ENCODE results near the gene NRBF2. TPM values are rescaled to one million over a fixed set of nuclear protein-coding genes. Genes with fewer than 3 reads are reported as not detected.

NRBF2 gene
- total and polyA plus RNA-seq, 8 donors: 2.1 to 10.2 (median 5.9) TPM

- intact Hi-C loops (cut with DNase I): no loop called here
- no peak overlapping the region for H3K4me3 ChIP-seq
- TF ChIP-seq, protein P1, sequence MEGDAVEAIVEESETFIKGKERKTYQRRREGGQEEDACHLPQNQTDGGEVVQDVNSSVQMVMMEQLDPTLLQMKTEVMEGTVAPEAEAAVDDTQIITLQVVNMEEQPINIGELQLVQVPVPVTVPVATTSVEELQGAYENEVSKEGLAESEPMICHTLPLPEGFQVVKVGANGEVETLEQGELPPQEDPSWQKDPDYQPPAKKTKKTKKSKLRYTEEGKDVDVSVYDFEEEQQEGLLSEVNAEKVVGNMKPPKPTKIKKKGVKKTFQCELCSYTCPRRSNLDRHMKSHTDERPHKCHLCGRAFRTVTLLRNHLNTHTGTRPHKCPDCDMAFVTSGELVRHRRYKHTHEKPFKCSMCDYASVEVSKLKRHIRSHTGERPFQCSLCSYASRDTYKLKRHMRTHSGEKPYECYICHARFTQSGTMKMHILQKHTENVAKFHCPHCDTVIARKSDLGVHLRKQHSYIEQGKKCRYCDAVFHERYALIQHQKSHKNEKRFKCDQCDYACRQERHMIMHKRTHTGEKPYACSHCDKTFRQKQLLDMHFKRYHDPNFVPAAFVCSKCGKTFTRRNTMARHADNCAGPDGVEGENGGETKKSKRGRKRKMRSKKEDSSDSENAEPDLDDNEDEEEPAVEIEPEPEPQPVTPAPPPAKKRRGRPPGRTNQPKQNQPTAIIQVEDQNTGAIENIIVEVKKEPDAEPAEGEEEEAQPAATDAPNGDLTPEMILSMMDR (IDR thresholded peaks at IDR 0.05): no peak
- no peak for ATAC-seq
- no peaks in the 10 kb centered on the region for H3K9me3 ChIP-seq
- WGBS, 2 donors: 82 to 85% methylated on average over 5 of the region's 5 CpGs
- H3K27me3 ChIP-seq: no peaks in the 10 kb centered on the region
- H3K27ac ChIP-seq: no peak overlapping the region
- peaks cover 0 to 6% (median 0%) of the 10 kb centered on the region in 3 donors for H3K4me1 ChIP-seq
- FAIRE-seq: no peak
- H3K36me3 ChIP-seq: no peaks in the 10 kb centered on the region
- DNase-seq: no peak
Measured at GRCh38 chr10:63110940-63111339, 22.2 kb upstream of the NRBF2 start.

- WGBS, 2 donors: 40 to 46% methylated on average over 4 of the region's 4 CpGs
- Histone ChIP-seq H3K9me3 (no peaks in the 10 kb centered on the region), H3K27ac (peak overlapping the region in 2 of 4 donors; percentile 33 to 39), H3K4me1 (peaks cover 0 to 6% (median 0%) of the 10 kb centered on the region in 3 donors), H3K27me3 (no peaks in the 10 kb centered on the region), H3K4me3 (no peak overlapping the region), H3K36me3 (no peaks in the 10 kb centered on the region)
- ATAC-seq (peak in 3 of 4 donors; percentile 70 to 90 (median 72)), FAIRE-seq (no peak), DNase-seq (peak in 4 of 6 donors; percentile 20 to 70 (median 30))
- TF ChIP-seq, protein P1 (IDR thresholded peaks at IDR 0.05): no peak
- intact Hi-C loops (cut with DNase I): no loop called here
Measured at GRCh38 chr10:63114031-63114814, 18.9 kb upstream of the NRBF2 start.

- ATAC-seq: peak; percentile 48 to 90 (median 86)
- 55 to 64% methylated on average over 7 of the region's 7 CpGs for WGBS, 2 donors
- Histone ChIP-seq H3K27ac (no peak overlapping the region), H3K36me3 (no peaks in the 10 kb centered on the region), H3K4me1 (peaks cover 0 to 6% (median 0%) of the 10 kb centered on the region in 3 donors), H3K4me3 (no peak overlapping the region), H3K9me3 (no peaks in the 10 kb centered on the region), H3K27me3 (no peaks in the 10 kb centered on the region)
- TF ChIP-seq, protein P1 (IDR thresholded peaks at IDR 0.05): no peak
- peak in 4 of 6 donors; percentile 23 to 53 (median 34) for DNase-seq
- FAIRE-seq: peak; percentile 47
- intact Hi-C loops (cut with DNase I): no loop called here
Measured at GRCh38 chr10:63115732-63116383, 17.3 kb upstream of the NRBF2 start.

GRCh38 chr10:63116452-63117072 lies 16.6 kb upstream of the NRBF2 start:
- WGBS, 2 donors: 85 to 91% methylated on average over 3 of the region's 3 CpGs

More at GRCh38 chr10:63116452-63117072, 16.6 kb upstream of the NRBF2 start:
- FAIRE-seq: no peak
- Histone ChIP-seq H3K27me3 (no peaks in the 10 kb centered on the region), H3K4me1 (peaks cover 0 to 6% (median 0%) of the 10 kb centered on the region in 3 donors), H3K4me3 (no peak overlapping the region), H3K27ac (no peak overlapping the region), H3K9me3 (no peaks in the 10 kb centered on the region), H3K36me3 (no peaks in the 10 kb centered on the region)
- intact Hi-C loops (cut with DNase I): no loop called here
- TF ChIP-seq, protein P1 (IDR thresholded peaks at IDR 0.05): no peak
- ATAC-seq: no peak
- no peak for DNase-seq

Measured in pancreas (tissue), 10 donors.